Stomach (tissue), 4 donors: ENCODE data around the gene SPOUT1.

Experiments used
- CTCF ChIP-seq, 7 experiments: fragments of 450-650 bp in 4 of 7; fragments of 200-600 bp in 3 of 7; sonication (generic) in 3 of 7; IDR thresholded peaks; one replicate each; pipeline ENCODE4 v1.5.1; 2016 to 2019; ENCODE audit warnings: antibody characterized with exemption in 7 of 7, control low read depth in 2 of 7, mild to moderate bottlenecking in 1 of 7
- POLR2AphosphoS5 ChIP-seq, 3 donors: sonication (generic); formaldehyde crosslinking; IDR thresholded peaks; one replicate each; pipeline ENCODE4 v1.6.1; 2016; ENCODE audit warnings: antibody characterized with exemption in 3 of 3

GRCh38 chr9:128828719-128829452 is 708 bp downstream of the SPOUT1 start:
- no peak for TF ChIP-seq POLR2AphosphoS5 (IDR thresholded peaks at IDR 0.05)
- no peak for TF ChIP-seq CTCF (IDR thresholded peaks at IDR 0.05)
